ENCODE data around the gene YPEL1.

- TF ChIP-seq CTCF (IDR thresholded peaks at IDR 0.05; ENCODE audit: low read depth, low read length, missing input control) (no peak), ZBTB33 (IDR thresholded peaks at IDR 0.05) (no peak), NR2F2 (IDR thresholded peaks at IDR 0.05) (no peak), MAX (IDR thresholded peaks at IDR 0.05) (no peak), RXRA (IDR thresholded peaks at IDR 0.05) (no peak)
Measured at GRCh38 chr22:21691816-21692215, 43.8 kb downstream of the YPEL1 start.

All from liver (tissue), 3 donors.